Inflammatory macrophage treated with lipopolysaccharide for 1 hour (primary cell): Measurements from ENCODE around the gene MCC.

Experiments
- DNase-seq, 2 donors: peaks; one replicate each; pipeline ENCODE4 v3.0.0-alpha.2; 2020 to 2022

The MCC gene

GRCh38 chr5:113487781-113488644 lies at the start of gene MCC:
MCC (minus strand) TSS chr5:113488453.
- peak in 1 of 2 donors; percentile 2 for DNase-seq

- no peak for DNase-seq
Observed at GRCh38 chr5:113531481-113532159, 43.4 kb upstream of the MCC start.

GRCh38 chr5:113527746-113528145 lies 39.5 kb upstream of the MCC start:
- DNase-seq, result no peak

GRCh38 chr5:113526421-113526820 lies 38.2 kb upstream of the MCC start:
- DNase-seq, result no peak

- DNase-seq, result peak; percentile 57 to 60
Observed at GRCh38 chr5:113524927-113525326, 36.7 kb upstream of the MCC start.

- no peak for DNase-seq
Observed at GRCh38 chr5:113523168-113523567, 34.9 kb upstream of the MCC start.

GRCh38 chr5:113520899-113521298 lies 32.6 kb upstream of the MCC start:
- DNase-seq, result no peak

GRCh38 chr5:113520429-113520828 lies 32.2 kb upstream of the MCC start:
- no peak for DNase-seq

GRCh38 chr5:113519412-113519811 lies 31.2 kb upstream of the MCC start:
- no peak for DNase-seq

- no peak for DNase-seq
Observed at GRCh38 chr5:113518884-113519283, 30.6 kb upstream of the MCC start.

GRCh38 chr5:113514289-113514635 lies 26.0 kb upstream of the MCC start:
- no peak for DNase-seq

- peak; percentile 90 to 91 for DNase-seq
Observed at GRCh38 chr5:113513384-113514288, 25.4 kb upstream of the MCC start, which contains the start of gene YTHDC2. YTHDC2 (plus strand) TSS chr5:113513694; CDS start chr5:113513896, 202 bp downstream.

- DNase-seq, result no peak
Observed at GRCh38 chr5:113512341-113512740, 24.1 kb upstream of the MCC start.

- DNase-seq, result peak in 1 of 2 donors; percentile 22
Observed at GRCh38 chr5:113510836-113511451, 22.7 kb upstream of the MCC start.

- no peak for DNase-seq
Observed at GRCh38 chr5:113508756-113509155, 20.5 kb upstream of the MCC start.

GRCh38 chr5:113507601-113508000 lies 19.3 kb upstream of the MCC start:
- DNase-seq, result no peak

GRCh38 chr5:113505181-113505580 lies 16.9 kb upstream of the MCC start:
- no peak for DNase-seq

GRCh38 chr5:113503146-113503545 lies 14.9 kb upstream of the MCC start:
- no peak for DNase-seq

- DNase-seq, result no peak
Observed at GRCh38 chr5:113502073-113502472, 13.8 kb upstream of the MCC start.

GRCh38 chr5:113495422-113495841 lies 7.2 kb upstream of the MCC start:
- no peak for DNase-seq

- DNase-seq, result no peak
Observed at GRCh38 chr5:113493446-113493845, 5.2 kb upstream of the MCC start.

GRCh38 chr5:113491022-113491421 lies 2.8 kb upstream of the MCC start:
- DNase-seq, result no peak

GRCh38 chr5:113490317-113490716 lies 2.1 kb upstream of the MCC start:
- no peak for DNase-seq
